Naive B cell (primary cell): ENCODE measurements around the gene YEATS2. TPM values are rescaled to one million over a fixed set of nuclear protein-coding genes. Genes with fewer than 3 reads are reported as not detected.
"Not testable (repeated sequence)": the region's sequence is repeated elsewhere in the genome, so short reads cannot be mapped to it uniquely, and the experiment has no call there.

Source experiments
- ATAC-seq, 2 donors: fragments of 150-1000 bp; cut with Tn5 transposase; 2 replicates each; pipeline ENCODE4 v1.10.0; 2021; ENCODE audit warnings: low read depth in 2 of 2, mild to moderate bottlenecking in 2 of 2, moderate library complexity in 2 of 2
- DNase-seq: peaks from one replicate; pipeline ENCODE4 v3.0.0; 2022
- H3K27ac Mint-ChIP-seq, 6 donors: one replicate each; pipeline ENCODE4 v1.8.0; 2020 to 2022; ENCODE audit warnings: mild to moderate bottlenecking in 6 of 6, mixed read lengths in 6 of 6, moderate library complexity in 5 of 6, inconsistent platforms in 2 of 6
- H3K27me3 Mint-ChIP-seq, 3 donors: one replicate each; pipeline ENCODE4 v1.8.0; 2021 to 2022; ENCODE audit warnings: mixed read lengths in 3 of 3, mild to moderate bottlenecking in 1 of 3
- H3K36me3 Mint-ChIP-seq, 2 donors: one replicate each; pipeline ENCODE4 v1.8.0; 2020 to 2022; ENCODE audit warnings: mixed read lengths in 2 of 2, inconsistent platforms in 1 of 2, mild to moderate bottlenecking in 1 of 2
- H3K4me1 Mint-ChIP-seq, 3 donors: one replicate each; pipeline ENCODE4 v1.8.0; 2020 to 2022; ENCODE audit warnings: mixed read lengths in 3 of 3, inconsistent platforms in 1 of 3, mild to moderate bottlenecking in 1 of 3, moderate library complexity in 1 of 3
- H3K4me3 Mint-ChIP-seq, 8 donors: one replicate each; pipeline ENCODE4 v1.8.0; 2020 to 2022; ENCODE audit warnings: mild to moderate bottlenecking in 8 of 8, mixed read lengths in 8 of 8, moderate library complexity in 8 of 8, inconsistent platforms in 2 of 8
- H3K9me3 Mint-ChIP-seq, 7 donors: one replicate each; pipeline ENCODE4 v1.8.0; 2020 to 2022; ENCODE audit warnings: mixed read lengths in 7 of 7, mild to moderate bottlenecking in 5 of 7, inconsistent platforms in 2 of 7, moderate library complexity in 1 of 7
- polyA plus RNA-seq, 6 donors: library from polyadenylated mRNA; unstranded; fragments of 300-500 nt; fragmentation: Illumina TruSeq; gene quantifications; one replicate each; pipeline ENCODE4 v1.2.3, GENCODE V29; 2021; ENCODE audit warnings: low read depth in 6 of 6

The YEATS2 gene
- polyA plus RNA-seq, 6 donors from 2014 or later: 2.5 to 7.3 (median 3.9) TPM

GRCh38 chr3:183766745-183767606 is 69.4 kb downstream of the YEATS2 start:
- peaks cover 9 to 15% (median 9%) of the 10 kb centered on the region in 3 donors for H3K4me1 Mint-ChIP-seq
- no peaks in the 10 kb centered on the region for H3K27me3 Mint-ChIP-seq
- H3K36me3 Mint-ChIP-seq: peaks cover 2 to 6% of the 10 kb centered on the region in 2 donors
- H3K27ac Mint-ChIP-seq: peak overlapping the region in 1 of 6 donors; percentile 40
- no peak overlapping the region for H3K4me3 Mint-ChIP-seq
- DNase-seq (peak; percentile 62), ATAC-seq (peak; percentile 83 to 86)
- no peaks in the 10 kb centered on the region for H3K9me3 Mint-ChIP-seq

- Mint-ChIP-seq H3K4me3 (no peak overlapping the region), H3K36me3 (no peaks in the 10 kb centered on the region), H3K27me3 (no peaks in the 10 kb centered on the region), H3K27ac (no peak overlapping the region), H3K9me3 (no peaks in the 10 kb centered on the region), H3K4me1 (peaks cover 9 to 15% (median 9%) of the 10 kb centered on the region in 3 donors)
- DNase-seq: no peak
- no peak for ATAC-seq
These were observed 70.5 kb downstream of the YEATS2 start for GRCh38 chr3:183768114-183768513.

DNA sequence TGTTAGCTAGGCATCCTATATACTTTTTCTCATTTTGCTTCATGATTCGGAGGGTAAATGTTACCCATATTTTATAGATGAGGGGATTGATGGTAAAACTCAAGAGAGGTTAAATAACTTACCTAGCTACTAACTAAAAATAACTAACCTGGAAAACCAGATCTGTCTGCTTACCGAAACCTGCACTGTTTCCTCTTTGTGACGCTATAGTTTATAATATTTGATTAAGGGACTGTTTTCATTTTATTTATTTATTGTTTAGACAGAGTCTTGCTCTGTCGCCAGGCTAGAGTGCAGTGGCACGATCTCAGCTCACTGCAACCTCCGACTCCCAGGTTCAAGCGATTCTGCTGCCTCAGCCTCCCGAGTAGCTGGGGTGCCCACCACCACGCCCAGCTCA is 71.9 kb downstream of the YEATS2 start:
- H3K36me3 Mint-ChIP-seq: peaks cover 6 to 10% of the 10 kb centered on the region in 2 donors
- no peak overlapping the region for H3K27ac Mint-ChIP-seq
- DNase-seq (no peak), ATAC-seq (no peak)
- no peaks in the 10 kb centered on the region for H3K27me3 Mint-ChIP-seq
- no peaks in the 10 kb centered on the region for H3K9me3 Mint-ChIP-seq
- H3K4me3 Mint-ChIP-seq: peak overlapping the region in 1 of 8 donors; percentile 36
- peaks cover 9 to 12% (median 9%) of the 10 kb centered on the region in 3 donors for H3K4me1 Mint-ChIP-seq

DNA sequence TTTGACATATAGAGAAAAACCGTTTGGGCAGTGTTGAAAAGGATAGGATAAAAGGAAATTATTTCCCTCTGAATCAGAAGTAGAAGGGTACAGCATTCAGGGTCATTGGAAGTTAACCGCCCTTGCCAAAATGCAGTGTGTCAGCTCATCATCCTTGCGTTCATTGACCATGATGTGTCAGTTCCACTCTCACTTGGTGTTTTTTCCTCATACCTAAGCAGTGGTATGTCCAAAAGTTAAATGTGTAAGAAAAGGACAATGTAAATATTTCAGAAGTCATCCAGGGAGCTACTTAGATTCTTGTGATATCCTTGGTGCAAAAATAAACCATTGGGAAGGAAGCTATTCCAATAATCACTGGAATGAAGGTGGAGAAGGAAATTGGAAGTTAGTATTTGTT is 77.0 kb downstream of the YEATS2 start:
- no peaks in the 10 kb centered on the region for H3K4me1 Mint-ChIP-seq
- H3K4me3 Mint-ChIP-seq: no peak overlapping the region
- ATAC-seq (no peak), DNase-seq (no peak)
- no peak overlapping the region for H3K27ac Mint-ChIP-seq
- H3K9me3 Mint-ChIP-seq: no peaks in the 10 kb centered on the region
- H3K36me3 Mint-ChIP-seq: peaks cover 23 to 36% of the 10 kb centered on the region in 2 donors
- no peaks in the 10 kb centered on the region for H3K27me3 Mint-ChIP-seq

- H3K4me3 Mint-ChIP-seq: no peak overlapping the region
- H3K9me3 Mint-ChIP-seq: no peaks in the 10 kb centered on the region
- H3K36me3 Mint-ChIP-seq: peaks cover 23 to 44% of the 10 kb centered on the region in 2 donors
- H3K27ac Mint-ChIP-seq: peak overlapping the region in 1 of 6 donors; percentile 81
- no peaks in the 10 kb centered on the region for H3K4me1 Mint-ChIP-seq
- no peak for ATAC-seq
- H3K27me3 Mint-ChIP-seq: no peaks in the 10 kb centered on the region
- no peak for DNase-seq
These were observed 78.2 kb downstream of the YEATS2 start for GRCh38 chr3:183775781-183776180.

DNA sequence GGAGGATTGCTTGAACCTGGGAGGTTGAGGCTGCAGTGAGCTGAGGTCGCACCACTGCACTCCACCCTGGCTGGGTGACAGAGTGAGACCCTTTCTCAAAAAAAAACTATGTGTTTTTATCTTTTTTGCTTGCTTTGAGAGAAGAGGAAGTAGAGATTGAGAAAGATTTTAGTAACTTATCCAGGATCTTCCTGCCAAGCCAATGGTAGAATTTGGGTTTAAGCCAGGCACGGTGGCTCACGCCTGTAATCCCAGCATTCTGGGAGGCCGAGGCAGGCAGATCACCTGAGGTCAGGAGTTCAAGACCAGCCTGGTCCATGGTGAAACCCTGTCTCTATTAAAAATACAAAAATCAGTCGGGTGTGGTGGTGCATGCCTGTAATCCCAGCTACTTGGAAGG is 78.9 kb downstream of the YEATS2 start:
- DNase-seq, H3K9me3 Mint-ChIP-seq, ATAC-seq, H3K4me3 Mint-ChIP-seq, H3K27me3 Mint-ChIP-seq, H3K4me1 Mint-ChIP-seq: not testable (repeated sequence)
- H3K36me3 Mint-ChIP-seq: peaks cover 23 to 50% of the 10 kb centered on the region in 2 donors
- peak overlapping the region in 1 of 6 donors; percentile 9 for H3K27ac Mint-ChIP-seq

- Mint-ChIP-seq H3K27ac (peak overlapping the region in 2 of 6 donors; percentile 9), H3K36me3 (peaks cover 23 to 53% of the 10 kb centered on the region in 2 donors), H3K27me3 (no peaks in the 10 kb centered on the region), H3K9me3 (no peaks in the 10 kb centered on the region), H3K4me3 (no peak overlapping the region), H3K4me1 (no peaks in the 10 kb centered on the region)
- DNase-seq: no peak
- ATAC-seq: no peak
These were observed 79.5 kb downstream of the YEATS2 start for GRCh38 chr3:183777016-183777618.

GRCh38 chr3:183779896-183780465 is 82.4 kb downstream of the YEATS2 start:
- H3K27ac Mint-ChIP-seq: peak overlapping the region in 1 of 6 donors; percentile 59
- no peaks in the 10 kb centered on the region for H3K9me3 Mint-ChIP-seq
- no peak overlapping the region for H3K4me3 Mint-ChIP-seq
- no peaks in the 10 kb centered on the region for H3K27me3 Mint-ChIP-seq
- ATAC-seq: no peak
- H3K4me1 Mint-ChIP-seq: no peaks in the 10 kb centered on the region
- H3K36me3 Mint-ChIP-seq: peaks cover 8 to 43% of the 10 kb centered on the region in 2 donors
- no peak for DNase-seq

- H3K9me3 Mint-ChIP-seq: no peaks in the 10 kb centered on the region
- ATAC-seq (no peak), DNase-seq (no peak)
- peak overlapping the region in 1 of 6 donors; percentile 65 for H3K27ac Mint-ChIP-seq
- H3K4me1 Mint-ChIP-seq: no peaks in the 10 kb centered on the region
- H3K4me3 Mint-ChIP-seq: no peak overlapping the region
- H3K27me3 Mint-ChIP-seq: no peaks in the 10 kb centered on the region
- H3K36me3 Mint-ChIP-seq: peaks cover 8 to 41% of the 10 kb centered on the region in 2 donors
These were observed 83.6 kb downstream of the YEATS2 start for GRCh38 chr3:183781246-183781645.

DNA sequence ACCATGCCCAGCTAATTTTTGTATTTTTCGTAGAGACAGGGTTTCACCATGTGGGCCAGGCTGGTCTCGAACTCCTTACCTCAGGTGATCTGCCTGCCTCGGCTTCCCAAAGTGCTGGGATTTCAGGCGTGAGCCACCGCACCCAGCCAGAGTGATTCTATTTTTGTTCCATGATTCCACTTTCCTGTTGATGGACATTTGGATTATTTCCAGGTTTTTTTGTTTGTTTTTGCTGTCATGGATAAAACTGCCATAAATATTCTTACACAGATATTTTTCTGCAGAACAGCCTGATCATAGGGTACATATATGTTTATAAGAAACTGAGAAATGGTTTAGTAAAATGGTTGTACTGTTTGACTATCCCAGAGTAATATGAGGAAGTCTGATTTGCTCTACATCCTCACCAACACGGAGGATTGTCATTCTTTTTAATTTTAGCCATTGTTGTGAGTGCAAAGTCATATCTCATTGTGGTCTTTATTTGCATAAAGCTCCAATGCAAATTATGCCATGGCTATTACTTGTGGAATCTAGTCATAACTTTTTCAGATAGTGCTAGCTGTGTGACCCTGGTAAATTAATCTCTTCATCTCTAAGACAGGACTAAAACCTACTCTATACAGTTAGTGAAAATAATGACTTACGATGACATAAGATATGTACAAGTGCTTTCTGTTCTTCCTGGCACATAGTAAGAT is 85.1 kb downstream of the YEATS2 start:
- H3K4me1 Mint-ChIP-seq: no peaks in the 10 kb centered on the region
- H3K4me3 Mint-ChIP-seq: peak overlapping the region in 1 of 8 donors; percentile 20
- H3K27ac Mint-ChIP-seq: no peak overlapping the region
- H3K27me3 Mint-ChIP-seq: no peaks in the 10 kb centered on the region
- DNase-seq (no peak), ATAC-seq (no peak)
- peaks cover 0 to 45% of the 10 kb centered on the region in 2 donors for H3K36me3 Mint-ChIP-seq
- H3K9me3 Mint-ChIP-seq: no peaks in the 10 kb centered on the region

- H3K4me3 Mint-ChIP-seq, ATAC-seq, H3K27me3 Mint-ChIP-seq, H3K4me1 Mint-ChIP-seq, H3K9me3 Mint-ChIP-seq, DNase-seq: not testable (repeated sequence)
- Mint-ChIP-seq H3K36me3 (peaks cover 8 to 38% of the 10 kb centered on the region in 2 donors), H3K27ac (peak overlapping the region in 2 of 6 donors; percentile 20 to 26)
These were observed 86.9 kb downstream of the YEATS2 start for GRCh38 chr3:183784503-183784902.

- H3K27ac Mint-ChIP-seq: no peak overlapping the region
These were observed 92.2 kb downstream of the YEATS2 start for GRCh38 chr3:183789826-183790225.

GRCh38 chr3:183790700-183791099 is 93.1 kb downstream of the YEATS2 start:
- H3K27ac Mint-ChIP-seq: peak overlapping the region in 2 of 6 donors; percentile 7 to 65
- H3K36me3 Mint-ChIP-seq: peaks cover 16 to 38% of the 10 kb centered on the region in 2 donors
- no peak for DNase-seq

More at GRCh38 chr3:183789826-183790225, 92.2 kb downstream of the YEATS2 start:
- H3K27me3 Mint-ChIP-seq: no peaks in the 10 kb centered on the region
- H3K4me3 Mint-ChIP-seq: no peak overlapping the region
- ATAC-seq: no peak
- H3K9me3 Mint-ChIP-seq: no peaks in the 10 kb centered on the region
- H3K36me3 Mint-ChIP-seq: peaks cover 16 to 38% of the 10 kb centered on the region in 2 donors
- no peak for DNase-seq
- H3K4me1 Mint-ChIP-seq: no peaks in the 10 kb centered on the region

More at GRCh38 chr3:183790700-183791099, 93.1 kb downstream of the YEATS2 start:
- no peak overlapping the region for H3K4me3 Mint-ChIP-seq
- H3K27me3 Mint-ChIP-seq: no peaks in the 10 kb centered on the region
- no peaks in the 10 kb centered on the region for H3K4me1 Mint-ChIP-seq
- H3K9me3 Mint-ChIP-seq: no peaks in the 10 kb centered on the region
- ATAC-seq: no peak
